ENCODE measurements around the gene BNIPL.

The BNIPL gene, protein sequence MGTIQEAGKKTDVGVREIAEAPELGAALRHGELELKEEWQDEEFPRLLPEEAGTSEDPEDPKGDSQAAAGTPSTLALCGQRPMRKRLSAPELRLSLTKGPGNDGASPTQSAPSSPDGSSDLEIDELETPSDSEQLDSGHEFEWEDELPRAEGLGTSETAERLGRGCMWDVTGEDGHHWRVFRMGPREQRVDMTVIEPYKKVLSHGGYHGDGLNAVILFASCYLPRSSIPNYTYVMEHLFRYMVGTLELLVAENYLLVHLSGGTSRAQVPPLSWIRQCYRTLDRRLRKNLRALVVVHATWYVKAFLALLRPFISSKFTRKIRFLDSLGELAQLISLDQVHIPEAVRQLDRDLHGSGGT

DNA sequence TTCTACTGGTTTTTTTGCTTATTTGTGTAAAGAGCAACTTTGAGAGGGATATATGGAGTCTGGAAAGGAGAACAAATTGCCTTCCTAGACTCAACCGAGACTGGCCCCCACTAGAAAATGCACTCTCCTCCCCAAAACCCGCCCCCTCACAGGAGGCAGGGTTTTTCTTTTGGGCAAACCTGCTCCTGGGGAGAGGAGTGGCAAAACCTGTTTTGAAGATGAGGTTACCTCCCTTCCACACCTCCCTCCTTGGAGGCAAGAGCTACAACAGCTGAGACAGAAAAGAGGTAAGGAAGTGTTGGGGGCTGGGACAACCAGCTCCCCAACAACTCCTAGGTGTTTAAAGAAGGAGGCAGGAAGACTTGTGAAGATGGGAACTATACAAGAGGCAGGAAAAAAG, at the start of gene BNIPL:
BNIPL (plus strand) TSS at position 231 of the 400 bp plus-strand sequence; CDS start at position 371, 140 bp downstream.
- DNase-seq (ENCODE audit: extremely low spot score, insufficient read length, low read depth): no peak
- no peak for FAIRE-seq

DNA sequence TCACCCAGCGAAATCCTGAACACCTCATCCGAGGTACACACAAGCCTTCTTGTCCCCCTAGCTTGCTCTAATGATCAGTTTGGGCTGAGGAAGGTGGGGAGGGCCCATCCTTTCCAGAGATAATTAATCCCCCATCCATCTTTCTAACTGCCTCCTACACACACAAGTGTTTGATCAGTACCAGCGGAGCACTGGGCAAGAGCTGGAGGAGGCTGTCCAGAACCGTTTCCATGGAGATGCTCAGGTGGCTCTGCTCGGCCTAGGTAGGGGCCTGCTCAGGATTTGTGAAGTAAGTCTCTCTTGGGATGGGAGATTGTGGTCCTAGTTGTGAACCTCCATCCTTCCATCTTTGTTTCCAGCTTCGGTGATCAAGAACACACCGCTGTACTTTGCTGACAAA, 48.5 kb upstream of the BNIPL start:
- DNase-seq (ENCODE audit: extremely low spot score, insufficient read length, low read depth): no peak
- FAIRE-seq: no peak

DNA sequence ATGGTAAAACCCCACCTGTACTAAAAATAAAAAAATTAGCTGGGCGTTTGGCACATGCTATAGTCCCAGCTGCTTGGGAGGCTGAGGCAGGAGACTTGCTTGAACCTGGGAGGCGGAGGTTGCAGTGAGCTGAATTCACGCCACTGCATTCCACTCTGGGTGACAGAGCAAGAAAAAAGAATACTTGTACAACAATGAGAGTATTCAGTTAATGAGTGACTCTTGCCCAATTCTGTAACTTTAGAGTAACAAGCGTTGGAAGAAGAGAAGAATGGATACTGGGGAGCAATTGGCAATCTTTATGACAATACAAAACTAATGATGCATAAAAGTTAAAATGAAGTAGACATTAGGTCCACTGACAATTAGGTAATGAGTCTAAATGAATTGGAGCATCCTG, 43.8 kb upstream of the BNIPL start:
- FAIRE-seq: no peak
- no peak for DNase-seq (ENCODE audit: extremely low spot score, insufficient read length, low read depth)

DNA sequence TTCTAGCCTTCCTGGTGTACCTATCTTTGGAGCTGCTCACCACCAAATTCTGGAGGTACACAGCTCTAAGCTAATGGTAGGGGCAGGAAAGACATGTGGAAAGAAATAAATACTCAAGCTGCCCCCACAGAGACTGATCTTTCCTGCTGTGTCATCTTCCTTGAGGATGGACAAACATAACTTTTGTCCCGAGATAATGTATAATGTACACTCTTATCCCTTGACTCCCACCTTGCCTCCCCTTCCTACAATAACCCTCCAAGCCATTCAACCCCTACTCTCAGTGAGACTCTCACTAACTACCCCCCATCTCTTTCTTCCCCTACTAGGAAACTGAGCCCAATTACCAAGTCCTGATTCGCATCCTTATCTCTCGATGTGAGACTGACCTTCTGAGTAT, 42.1 kb upstream of the BNIPL start:
- FAIRE-seq (no peak), DNase-seq (ENCODE audit: extremely low spot score, insufficient read length, low read depth) (no peak)

DNA sequence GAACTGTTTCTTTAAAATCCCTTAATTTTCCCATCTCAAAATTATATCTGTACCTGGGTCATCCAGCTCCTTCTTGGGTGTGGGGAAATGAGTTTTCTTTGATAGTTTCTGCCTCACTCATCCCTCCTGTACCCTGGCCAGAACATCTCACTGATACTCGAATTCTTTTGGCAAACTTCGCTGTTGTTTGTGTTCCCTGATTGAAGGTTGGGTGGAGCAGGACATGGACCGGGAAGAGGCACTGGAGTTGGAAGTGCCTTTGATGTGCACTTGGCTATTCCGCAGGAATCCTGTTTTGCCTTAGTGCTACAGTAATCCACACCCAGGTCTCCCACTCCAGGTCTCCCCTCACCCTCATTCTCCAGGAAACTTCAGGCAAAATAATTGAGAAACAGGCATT, 40.9 kb upstream of the BNIPL start:
- FAIRE-seq (no peak), DNase-seq (ENCODE audit: extremely low spot score, insufficient read length, low read depth) (no peak)

DNA sequence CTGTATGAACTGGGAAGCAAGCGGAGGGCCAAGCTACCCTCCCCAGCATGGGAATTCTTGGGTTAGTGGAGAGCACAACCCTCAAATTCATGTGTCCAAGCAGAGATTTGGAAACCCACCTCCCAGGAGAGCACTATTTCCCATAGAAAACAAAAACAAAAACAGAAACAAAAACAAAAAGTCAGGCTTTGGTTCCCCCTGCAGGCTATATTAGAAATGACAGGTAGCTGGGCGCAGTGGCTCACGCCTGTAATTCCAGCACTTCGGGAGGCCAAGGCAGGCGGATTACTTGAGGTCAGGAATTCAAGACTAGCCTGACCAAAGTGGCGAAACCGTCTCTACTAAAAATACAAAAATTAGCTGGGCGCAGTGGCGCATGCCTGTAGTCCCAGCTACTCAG, 40.5 kb upstream of the BNIPL start:
- FAIRE-seq (peak; percentile 53), DNase-seq (ENCODE audit: extremely low spot score, insufficient read length, low read depth) (no peak)

DNA sequence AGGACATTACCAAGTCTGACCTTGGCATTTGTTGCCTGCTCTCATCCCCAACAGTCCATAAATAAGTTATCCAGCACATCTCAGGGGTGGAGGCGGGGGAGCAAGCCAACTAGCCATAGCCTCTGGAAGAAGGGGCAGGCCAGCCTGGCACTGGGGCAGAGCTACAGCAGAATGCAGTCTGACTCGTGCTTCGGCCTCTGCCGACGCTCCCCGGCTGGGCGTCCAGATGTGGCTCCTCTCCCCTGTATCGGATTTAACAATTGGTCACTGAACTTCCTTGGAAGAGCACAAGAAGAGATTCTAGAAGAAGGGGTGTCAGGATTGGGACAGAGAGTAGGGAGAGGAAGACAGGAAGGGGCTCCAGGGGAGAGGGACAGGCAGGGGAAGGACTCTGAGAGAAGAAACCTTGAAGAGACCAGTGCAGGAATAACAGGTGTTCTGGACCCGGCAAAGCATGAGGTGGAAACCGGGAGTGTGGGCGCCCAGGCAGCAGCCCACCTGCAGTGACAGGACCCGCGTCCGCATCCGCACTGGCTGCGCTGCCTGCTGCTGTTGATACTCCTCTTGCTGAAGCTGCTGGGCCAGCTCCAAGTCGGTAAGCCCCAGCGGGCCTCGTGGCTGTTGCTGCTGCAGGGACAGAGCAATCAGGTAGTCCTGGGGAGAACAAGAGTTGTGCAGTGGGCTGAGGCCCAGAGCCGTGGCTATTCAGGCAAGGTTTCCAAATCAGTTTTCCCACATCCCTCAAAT, 39.1 kb upstream of the BNIPL start:
- no peak for DNase-seq (ENCODE audit: extremely low spot score, insufficient read length, low read depth)
- FAIRE-seq: no peak

DNA sequence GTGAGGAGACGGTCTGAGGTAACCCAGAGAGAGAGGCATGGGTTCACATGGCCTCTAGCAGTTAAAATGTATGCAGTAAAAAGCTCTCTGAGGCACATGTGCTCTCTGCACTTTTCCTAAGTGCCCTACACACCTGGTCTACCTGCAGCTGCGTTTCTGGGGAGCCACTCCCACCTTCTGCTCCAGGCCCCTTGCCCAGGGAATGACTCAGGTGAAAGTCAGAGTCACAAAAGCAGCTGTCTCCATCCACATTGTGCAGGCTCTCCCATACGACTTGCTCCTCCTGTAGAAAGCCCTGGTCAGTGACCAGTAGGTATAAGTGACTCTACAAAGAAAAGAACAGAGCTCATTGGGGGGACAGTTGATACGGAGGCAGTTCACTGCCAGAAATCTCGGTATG, 38.4 kb upstream of the BNIPL start:
- FAIRE-seq (no peak), DNase-seq (ENCODE audit: extremely low spot score, insufficient read length, low read depth) (no peak)

DNA sequence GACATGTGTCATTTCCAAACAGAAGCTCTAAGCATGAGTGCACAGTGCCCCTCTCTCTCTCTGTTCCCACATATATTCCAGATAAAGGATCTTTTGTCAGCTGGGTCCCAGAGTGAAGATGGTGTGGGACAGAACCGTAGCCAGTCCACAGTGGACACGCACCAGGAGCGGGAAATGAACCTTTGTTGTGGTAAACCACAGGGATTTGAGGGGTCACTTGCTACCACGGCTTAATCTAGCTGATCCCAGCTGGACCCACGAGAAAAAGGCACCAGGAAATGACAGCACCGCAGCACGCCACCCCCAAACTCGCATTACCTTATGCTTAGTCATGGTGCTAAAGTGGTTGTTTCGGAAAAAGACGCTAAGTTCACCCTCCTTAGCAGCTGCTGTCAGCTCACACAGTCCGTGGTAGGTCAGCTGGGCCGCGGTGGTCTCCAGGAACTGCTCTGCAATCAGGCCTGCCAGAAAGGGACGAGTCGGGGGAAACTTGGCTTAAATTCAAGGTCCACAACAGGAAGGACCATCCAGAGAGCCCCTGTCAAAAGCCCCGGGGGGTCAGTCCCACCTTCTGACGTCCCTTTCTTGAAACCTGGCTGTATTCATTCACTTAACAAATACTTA, 37.2 kb upstream of the BNIPL start:
- FAIRE-seq: no peak
- no peak for DNase-seq (ENCODE audit: extremely low spot score, insufficient read length, low read depth)

DNA sequence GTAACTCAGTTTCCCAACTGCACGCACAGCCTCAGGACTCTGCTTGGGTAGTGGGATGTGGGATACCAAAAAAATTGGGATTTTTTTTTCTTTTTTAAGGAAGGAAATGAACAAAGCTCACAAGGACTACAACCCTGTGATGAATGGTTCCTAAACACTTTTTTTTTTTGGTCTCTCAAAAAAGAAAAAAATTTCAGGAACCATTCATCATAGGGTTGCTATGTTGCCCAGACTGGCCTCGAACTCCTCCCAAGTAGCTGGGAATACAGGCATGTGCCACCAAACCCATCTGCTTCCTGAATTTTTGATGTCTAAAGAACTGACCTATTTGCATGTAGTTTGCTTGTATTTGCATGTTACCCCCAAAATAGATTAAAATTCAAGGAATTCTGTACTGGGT, 36.5 kb upstream of the BNIPL start:
- FAIRE-seq (no peak), DNase-seq (ENCODE audit: extremely low spot score, insufficient read length, low read depth) (no peak)

DNA sequence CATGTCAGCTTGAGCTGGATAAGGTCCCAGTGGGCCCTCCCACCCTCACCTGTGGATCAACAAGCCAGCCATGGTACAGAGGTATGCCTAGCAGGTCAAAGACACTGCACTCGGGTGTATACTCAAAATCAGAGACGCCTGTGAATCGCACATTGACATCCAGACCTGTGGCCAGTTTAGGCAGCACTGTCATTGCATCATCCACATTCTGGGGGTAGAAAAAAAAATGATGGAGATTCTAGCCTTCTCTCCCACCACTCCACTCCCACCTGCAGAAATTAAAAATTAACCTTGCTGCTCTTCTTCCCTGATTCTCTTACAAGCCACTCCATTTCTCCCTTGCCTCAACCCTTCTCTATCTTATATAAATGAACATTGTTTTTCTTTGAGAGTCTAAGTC, 36.0 kb upstream of the BNIPL start:
- DNase-seq (ENCODE audit: extremely low spot score, insufficient read length, low read depth): no peak
- FAIRE-seq: no peak

DNA sequence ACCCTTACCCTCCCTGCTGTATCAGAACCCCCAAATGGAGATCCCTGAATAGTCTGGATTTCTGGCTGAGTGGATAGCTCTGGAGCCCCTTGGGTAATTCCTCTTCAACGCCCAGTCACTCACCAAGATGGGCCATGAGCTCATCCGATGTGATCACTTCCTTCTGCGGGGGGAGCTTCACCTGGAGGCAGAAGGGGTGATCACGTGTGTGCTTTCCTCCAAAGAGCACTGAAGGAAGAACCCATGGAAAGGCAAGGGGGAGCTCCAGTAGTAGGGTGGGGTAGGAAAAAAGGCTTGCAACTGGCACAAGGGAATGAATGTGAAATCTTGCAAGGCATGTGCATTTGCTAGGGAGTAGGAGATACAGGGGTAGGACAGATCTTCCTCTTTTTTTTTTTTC, 34.8 kb upstream of the BNIPL start:
- DNase-seq (ENCODE audit: extremely low spot score, insufficient read length, low read depth) (no peak), FAIRE-seq (no peak)

DNA sequence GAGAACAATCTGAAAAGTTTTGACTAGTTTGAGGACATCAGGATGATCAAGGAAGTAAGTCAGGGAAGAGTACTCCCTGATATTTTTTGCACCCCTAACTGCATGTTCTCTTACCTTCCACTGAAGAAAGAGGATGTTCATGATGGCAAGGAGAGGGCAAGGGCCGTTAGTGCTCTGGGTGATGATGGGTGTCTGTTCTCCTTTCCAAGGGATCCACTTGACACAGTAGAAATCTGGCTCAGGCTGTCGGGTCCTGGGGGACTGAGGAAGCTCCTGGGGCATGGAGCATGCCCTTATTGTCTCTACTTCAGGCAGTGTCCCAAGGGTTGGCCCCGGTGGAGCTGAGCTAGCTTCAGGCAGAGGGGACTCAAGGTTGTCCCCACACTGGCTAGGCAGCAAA, 34.3 kb upstream of the BNIPL start:
- FAIRE-seq: no peak

DNA sequence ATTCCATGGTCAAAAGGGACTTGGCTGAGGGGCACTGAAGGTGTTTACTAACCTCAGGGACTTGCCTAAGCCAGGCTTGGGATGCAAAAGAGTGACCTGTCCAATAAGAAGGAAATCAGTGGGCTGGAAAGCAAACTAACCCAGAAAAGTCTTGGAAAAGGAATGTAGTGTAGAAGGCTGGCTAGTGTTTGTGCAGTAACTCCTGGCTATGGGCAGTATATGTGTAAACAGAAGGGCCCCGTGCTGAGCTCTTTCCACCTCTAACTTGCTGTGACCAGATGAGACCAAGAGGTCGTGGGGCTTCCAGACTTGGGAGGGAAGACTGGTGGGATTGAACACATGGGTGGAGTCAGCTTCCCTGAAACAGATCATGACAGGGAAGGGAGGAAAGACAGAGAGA, 33.8 kb upstream of the BNIPL start:
- DNase-seq (ENCODE audit: extremely low spot score, insufficient read length, low read depth) (no peak), FAIRE-seq (no peak)

More for the DNA sequence above, 34.3 kb upstream of the BNIPL start:
- DNase-seq (ENCODE audit: extremely low spot score, insufficient read length, low read depth): no peak

DNA sequence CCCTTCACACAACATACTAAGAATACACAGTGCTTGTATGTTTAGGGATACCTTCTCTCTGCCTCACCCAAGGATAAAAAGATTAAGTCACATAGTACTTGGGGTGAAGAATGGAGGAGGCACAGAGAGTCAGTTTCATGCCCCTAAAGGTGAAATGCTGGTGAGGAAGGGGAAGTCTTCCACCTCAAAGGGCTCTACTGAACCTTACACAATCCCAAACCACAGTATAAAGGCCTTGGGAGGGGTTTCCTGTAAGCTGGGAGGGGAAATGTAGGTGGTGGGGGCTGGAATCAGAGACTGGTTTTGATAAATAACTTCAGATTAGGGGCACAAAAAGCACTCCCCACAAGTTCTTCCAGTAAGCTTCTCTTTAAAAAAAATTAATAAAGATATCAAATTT, 33.2 kb upstream of the BNIPL start:
- DNase-seq (ENCODE audit: extremely low spot score, insufficient read length, low read depth) (no peak), FAIRE-seq (no peak)

DNA sequence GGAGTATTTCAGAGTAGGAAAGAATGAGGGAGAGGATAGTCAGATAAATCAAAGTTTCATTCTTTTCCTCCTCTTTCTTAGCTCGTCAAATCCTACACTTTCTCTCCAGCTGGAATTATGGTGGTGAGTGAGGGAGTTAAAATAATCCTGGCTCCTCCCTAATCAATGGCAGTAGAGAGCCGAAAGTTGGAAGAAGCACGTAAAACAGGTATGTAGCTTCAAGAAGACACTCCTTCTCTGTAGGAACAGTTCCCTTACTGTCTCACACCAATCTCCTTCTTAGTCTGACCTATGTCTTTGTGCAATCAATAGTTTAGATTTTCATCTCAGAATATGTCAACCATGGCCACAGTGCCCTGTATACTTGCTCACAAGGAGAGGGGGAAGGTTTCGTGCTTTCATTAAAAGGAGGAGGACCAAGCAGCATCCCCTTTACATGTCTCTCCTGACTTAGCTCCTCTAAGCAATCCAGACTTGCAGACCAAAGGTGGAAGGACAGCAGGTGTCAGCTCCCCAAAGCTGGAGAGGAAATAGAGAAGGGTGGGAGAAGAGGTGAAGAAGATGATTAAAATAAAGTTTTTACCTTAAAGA, 30.6 kb upstream of the BNIPL start:
- DNase-seq (ENCODE audit: extremely low spot score, insufficient read length, low read depth) (no peak), FAIRE-seq (no peak)

DNA sequence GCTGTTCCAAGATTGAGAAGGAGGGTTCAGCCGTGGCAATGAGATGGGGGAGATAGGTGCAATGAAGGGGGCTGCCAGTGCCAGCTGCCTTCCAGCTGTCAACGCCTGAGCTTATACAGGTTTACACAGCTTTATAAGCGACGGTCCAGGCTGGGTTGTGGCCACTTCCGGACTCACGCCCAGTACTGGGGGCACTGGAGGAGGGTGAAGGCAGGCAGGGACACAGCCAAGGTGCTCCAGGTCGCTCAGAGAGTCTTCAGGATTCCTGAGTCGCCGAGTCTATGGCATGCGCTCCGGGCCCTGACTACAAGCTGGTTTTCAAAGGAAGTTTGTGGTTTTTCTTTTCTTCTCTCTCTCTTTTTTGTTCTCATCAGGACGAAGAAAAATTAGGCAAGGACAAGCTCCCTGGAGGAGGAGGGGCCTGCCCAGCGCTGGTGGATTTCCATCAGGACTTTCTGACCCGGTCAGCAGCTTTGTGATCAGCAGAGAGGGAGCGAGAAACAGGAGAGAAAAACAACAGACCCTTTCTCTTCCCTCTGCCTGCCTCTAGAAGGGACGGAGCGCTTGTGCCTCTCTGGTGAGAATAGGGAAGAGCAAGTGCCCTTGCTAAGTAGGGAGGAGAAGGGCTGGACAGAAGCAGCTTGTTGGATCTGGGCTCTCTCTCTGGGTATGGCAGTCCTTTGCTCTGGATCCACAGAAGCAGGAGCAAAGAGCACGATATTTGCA, 29.9 kb upstream of the BNIPL start, which contains the start of gene MINDY1:
MINDY1 (minus strand) TSS at position 576 of the 726 bp plus-strand sequence. CDS start 4,285 bp downstream, outside the sequence.
- FAIRE-seq (peak; percentile 54), DNase-seq (ENCODE audit: extremely low spot score, insufficient read length, low read depth) (no peak)

DNA sequence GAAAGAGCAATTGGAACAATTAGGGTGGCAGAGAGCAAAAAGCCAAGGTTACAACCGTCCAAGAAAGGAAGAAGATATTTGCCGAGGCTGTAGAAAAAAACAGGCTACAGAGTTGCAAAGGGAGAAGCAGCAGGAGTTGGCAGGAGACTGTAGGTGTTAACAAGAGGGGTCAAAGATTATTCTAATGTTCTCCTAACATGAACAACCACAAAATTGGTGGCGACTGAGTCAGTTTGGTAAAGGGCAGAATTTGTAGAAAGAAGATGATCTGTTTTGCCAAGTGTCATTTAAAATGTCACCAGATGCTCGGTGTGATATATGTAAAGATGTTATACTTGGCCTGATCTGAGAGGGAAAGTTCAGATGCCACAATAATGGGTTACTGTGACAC, 28.5 kb upstream of the BNIPL start:
- FAIRE-seq (no peak), DNase-seq (ENCODE audit: extremely low spot score, insufficient read length, low read depth) (no peak)

DNA sequence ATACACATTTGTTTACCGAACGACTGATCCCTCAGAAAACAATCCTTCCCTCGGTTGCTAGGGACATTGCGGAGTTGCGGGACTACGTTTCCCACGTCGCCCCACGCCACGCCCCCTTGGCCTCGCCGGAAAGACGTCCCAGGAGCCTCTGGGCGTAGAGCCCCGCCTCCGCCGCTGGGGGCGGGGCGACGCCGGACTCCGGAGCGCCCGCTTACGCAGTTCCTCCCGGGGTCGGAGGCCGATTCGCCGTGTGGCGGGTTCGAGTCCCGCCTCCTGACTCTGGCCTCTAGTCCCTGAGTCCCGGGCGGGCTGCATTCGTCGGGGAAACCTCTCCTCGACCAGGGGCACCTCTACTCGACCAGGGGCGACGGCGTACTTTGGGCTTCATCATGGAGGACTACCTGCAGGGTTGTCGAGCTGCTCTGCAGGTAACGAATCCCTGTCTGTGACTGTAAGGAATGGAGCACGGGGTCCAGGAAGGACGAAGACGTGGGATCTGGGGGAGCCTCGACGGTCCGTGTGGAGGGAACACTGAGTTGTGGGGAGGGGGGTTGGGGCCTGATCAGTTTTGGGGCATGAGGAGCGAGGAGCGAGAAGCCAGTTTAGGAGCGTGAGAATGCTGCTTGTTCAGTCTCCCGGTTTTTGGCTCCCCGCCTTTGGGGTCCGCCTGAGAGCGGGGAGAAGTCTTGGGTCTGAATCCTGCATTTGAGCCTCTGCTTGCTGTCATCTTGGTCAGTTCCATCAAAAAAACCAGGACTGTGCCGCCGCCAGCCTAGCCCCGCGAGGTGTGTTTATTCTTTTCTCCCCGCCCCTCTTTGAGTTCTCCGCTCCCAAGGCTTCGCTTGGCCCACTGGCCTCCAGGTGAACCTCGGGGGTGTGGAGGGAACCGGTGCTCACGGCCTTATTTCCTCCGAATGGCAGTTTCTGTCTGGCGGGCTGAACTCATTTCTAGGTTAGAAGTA, 27.9 kb upstream of the BNIPL start, which contains the start of gene PRUNE1:
PRUNE1 (plus strand) TSS at position 206 of the 962 bp plus-strand sequence; CDS start at position 390, 184 bp downstream.
- FAIRE-seq (peak; percentile 81), DNase-seq (ENCODE audit: extremely low spot score, insufficient read length, low read depth) (peak; percentile 99)
